OCI-LY1 (cell line): ENCODE data around the gene METAP1.

Experiments
- EZH2 ChIP-seq: fragments of 200-600 bp; sonication (generic), shearing (Covaris generic); IDR thresholded peaks from 2 replicates; pipeline ENCODE4 v1.8.0; 2017; ENCODE audit warnings: borderline replicate concordance, mixed run types, mild to moderate bottlenecking, antibody characterized with exemption, low read length, moderate library complexity, mixed read lengths
- TF ChIP-seq, protein P1 (sequence below): fragments of 200-600 bp; sonication (generic), shearing (Covaris generic); IDR thresholded peaks from 2 replicates; pipeline ENCODE4 v1.5.1; 2017; ENCODE audit warnings: mild to moderate bottlenecking, antibody characterized with exemption, low read length, moderate library complexity, mixed read lengths

DNA sequence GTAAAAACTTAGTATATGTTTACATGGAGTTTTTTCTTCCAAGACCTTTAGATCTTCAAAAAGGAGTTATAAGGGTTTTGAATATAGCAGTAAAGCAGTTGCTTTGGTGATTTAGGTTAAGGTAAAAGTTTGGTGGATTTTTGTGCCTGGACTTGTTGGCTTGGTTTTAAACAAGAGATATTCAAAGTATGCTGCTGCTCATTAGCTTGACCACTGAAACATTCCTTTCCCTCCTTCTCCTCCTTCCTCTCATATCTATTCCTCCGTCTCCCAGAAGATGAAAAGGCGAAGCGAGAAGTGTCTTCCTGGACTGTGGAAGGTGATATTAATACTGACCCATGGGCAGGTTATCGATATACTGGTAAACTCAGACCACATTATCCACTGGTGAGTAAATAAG lies 38.4 kb downstream of the METAP1 start:
- TF ChIP-seq, protein P1, sequence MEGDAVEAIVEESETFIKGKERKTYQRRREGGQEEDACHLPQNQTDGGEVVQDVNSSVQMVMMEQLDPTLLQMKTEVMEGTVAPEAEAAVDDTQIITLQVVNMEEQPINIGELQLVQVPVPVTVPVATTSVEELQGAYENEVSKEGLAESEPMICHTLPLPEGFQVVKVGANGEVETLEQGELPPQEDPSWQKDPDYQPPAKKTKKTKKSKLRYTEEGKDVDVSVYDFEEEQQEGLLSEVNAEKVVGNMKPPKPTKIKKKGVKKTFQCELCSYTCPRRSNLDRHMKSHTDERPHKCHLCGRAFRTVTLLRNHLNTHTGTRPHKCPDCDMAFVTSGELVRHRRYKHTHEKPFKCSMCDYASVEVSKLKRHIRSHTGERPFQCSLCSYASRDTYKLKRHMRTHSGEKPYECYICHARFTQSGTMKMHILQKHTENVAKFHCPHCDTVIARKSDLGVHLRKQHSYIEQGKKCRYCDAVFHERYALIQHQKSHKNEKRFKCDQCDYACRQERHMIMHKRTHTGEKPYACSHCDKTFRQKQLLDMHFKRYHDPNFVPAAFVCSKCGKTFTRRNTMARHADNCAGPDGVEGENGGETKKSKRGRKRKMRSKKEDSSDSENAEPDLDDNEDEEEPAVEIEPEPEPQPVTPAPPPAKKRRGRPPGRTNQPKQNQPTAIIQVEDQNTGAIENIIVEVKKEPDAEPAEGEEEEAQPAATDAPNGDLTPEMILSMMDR, result no peak
- TF ChIP-seq EZH2, result no peak
